Measurements from ENCODE around the gene TTC27.
"Not testable (repeated sequence)": the region's sequence is repeated elsewhere in the genome, so short reads cannot be mapped to it uniquely, and the experiment has no call there.

Gene TTC27

DNA sequence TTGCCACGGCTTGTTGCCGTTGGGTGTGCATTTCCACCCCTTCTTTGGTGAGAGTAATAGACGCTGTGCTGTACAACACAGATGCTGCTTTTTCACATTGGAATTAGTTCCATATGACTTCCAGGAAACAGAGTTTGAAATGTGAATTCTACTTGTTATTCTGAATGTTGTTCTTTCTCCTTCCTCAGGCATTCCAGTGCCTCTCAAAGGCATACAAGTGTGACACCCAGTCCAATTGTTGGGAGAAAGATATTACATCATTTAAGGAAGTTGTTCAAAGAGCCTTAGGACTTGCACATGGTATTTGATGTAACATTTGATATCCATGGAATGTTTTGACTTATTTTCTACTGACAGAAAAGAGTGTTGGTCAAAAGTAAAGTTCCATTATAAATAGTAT is 184.5 kb downstream of the TTC27 start:
- DNase-seq, result no peak

DNA sequence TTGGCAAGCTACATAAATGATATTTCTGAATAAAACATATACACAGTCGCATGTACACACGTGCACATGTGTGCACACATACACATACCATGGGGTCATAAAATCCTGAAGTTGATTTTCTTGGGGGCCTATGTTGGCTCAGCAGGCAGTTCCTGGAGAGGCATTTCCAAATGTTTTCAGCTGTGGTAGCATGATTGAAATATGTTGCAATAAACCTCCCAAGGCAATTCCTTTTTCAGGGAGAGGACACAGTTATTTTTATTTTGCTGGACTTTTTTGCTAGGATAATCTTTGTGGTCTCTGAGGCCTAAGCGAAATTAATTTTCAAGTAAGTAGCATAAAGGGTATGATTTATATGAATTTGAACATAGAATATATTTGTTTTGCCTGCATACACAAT is 192.2 kb downstream of the TTC27 start:
- no peak for DNase-seq

DNA sequence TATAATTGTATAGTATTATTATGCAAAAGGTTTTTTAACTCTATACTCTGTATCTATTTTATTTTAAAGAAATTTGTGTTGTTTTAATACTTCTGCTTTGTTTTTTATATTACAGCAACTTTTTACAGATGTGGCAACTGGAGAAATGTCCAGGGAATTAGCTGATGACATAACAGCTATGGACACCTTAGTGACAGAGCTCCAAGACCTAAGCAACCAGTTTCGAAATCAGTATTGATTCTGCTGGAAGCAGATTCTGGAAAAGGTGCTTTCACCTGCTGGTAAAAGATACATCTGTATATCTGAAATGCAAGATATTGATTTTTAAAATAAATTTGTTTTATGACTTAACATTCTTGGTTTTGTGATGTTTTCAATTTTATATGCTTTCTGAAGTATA is 192.9 kb downstream of the TTC27 start:
- DNase-seq, result no peak

GRCh38 chr2:32824070-32824809 is 196.4 kb downstream of the TTC27 start:
- DNase-seq, result no peak

DNA sequence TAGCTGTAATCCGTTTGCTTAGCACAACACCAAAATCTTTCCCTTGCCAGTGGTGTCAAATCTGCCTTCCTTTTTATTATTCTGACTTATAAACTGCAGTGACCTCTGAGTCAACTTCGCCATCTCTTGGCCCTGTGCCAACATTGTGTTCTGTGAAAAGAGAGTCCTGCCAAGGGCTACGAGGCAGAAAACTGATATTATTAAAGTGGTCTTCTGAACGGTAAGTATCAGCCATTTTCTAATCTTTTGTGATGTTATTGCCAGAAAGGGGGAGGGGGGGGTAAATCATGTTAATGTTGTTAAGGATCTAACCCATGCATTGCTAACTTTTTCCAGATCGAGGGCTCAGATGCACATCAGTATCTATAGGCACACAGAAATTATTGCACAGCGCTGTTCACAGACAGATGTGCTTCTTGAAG is 197.5 kb downstream of the TTC27 start:
- DNase-seq, result no peak

GRCh38 chr2:32830196-32830595 is 202.3 kb downstream of the TTC27 start:
- DNase-seq, result no peak

DNA sequence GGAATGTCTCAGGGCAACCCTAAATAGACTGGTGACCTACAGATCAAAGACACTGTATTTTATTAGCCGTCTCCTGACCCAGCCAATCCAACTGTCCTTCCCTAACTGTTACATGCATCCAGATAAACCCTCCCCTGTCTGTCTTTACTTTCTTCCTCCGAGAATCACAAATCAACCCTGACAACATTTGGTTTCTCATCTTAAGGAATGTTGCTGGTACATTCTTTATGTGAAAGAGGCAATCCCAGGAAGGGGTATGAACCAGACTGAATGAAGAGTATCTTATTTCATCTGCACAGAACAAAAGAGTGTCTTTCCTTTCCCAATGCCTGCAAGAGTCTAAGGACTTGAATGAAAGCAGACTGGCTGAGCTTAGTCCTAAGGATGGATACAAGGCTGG is 205.0 kb downstream of the TTC27 start:
- DNase-seq, result no peak

- DNase-seq, result no peak
Observed at GRCh38 chr2:32833709-32834108, 205.9 kb downstream of the TTC27 start.

DNA sequence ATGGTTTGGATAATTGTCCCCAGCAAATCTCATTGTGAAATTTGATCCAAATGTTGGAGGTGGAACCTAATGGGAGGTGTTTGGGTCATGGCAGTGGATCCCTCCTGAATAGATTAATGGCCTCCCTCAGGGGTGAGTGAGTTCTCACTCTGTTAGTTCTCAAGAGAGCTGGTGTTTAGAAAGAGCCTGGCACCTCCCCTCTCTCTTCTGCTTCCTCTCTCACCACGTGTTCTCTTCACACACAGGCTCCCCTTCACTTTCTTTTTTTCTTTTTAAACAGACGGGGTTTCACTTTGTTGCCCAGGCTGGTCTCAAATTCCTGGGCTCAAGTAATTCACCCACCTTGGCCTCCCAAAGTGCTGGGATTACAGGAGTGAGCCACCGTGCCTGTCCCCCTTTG is 207.3 kb downstream of the TTC27 start:
- DNase-seq, result no peak

DNA sequence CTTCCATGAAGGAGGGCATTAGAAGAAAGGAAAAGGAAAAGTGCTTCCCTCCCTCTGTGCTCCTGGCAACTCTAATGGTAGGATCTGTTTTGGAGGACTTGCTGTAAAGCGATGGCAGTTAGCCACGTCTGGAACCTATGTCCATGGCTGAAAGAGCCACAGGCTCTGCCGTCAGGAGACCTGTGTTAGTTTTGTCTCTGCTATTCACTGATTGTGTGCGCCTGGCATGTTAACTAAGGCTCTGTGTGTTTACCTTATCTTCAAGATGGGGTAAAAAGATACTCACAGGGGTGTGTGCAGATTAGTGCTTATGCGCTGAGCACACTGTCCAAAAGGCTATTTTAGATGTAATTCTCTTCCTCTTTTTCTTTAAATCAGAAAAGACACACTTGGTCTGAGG is 209.1 kb downstream of the TTC27 start:
- DNase-seq, result no peak

DNA sequence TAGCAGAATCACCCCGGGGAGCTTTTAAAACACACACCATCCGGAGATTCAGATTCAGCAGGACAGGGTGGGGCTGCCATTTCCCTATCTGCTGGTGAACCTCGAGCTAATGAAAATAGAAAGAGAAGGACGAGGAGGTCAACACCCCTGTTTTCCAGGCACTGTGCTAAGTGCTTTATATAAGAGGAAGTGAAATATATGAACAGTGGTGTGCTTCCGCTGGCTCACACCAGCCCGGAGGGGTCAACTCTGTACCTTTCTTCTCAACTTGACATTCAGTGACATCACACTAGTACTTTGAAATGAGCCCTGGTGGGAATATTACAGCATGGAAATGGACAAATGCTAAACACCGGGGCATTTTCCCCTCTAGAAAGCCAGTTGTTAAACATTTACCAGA is 210.6 kb downstream of the TTC27 start:
- no peak for DNase-seq

DNA sequence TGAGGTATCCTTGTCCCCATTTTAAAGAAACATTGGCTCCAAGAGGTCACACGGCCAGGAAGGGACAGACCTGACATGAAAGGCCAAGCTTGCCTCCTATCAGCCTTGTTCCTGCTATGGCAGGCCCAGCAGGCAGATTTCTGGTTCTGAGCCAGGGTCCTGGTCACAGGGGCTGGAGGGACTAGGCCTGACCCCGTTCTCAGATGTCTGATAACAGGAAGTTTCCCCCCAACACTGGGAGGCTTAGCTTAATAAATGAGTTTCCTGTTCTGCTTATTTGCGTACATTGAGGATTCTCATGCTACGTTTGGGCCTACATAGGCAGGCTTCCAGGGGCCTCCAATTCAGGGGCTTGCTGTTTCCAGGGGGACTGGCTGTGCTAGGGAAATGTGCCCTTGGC is 211.1 kb downstream of the TTC27 start:
- no peak for DNase-seq

- no peak for DNase-seq
Observed at GRCh38 chr2:32841931-32842898, 214.4 kb downstream of the TTC27 start.

GRCh38 chr2:32843699-32844098 is 215.8 kb downstream of the TTC27 start:
- DNase-seq, result no peak

DNA sequence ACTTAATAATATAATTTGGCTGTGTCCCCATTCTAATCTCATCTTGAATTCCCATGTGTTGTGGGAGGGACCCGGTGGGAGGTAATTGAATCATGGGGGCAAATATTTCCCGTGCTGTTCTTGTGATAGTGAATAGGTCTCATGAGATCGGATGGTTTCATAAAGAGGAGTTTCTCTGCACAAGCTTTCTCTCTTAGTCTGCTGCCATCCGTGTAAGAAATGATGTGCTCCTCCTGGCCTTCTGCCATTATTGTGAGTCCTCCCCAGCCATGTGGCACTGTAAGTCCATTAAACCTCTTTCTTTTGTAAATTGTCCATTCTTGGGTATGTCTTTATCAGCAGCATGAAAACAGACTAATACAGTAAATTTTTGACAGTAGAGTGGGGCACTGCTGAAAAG is 216.4 kb downstream of the TTC27 start:
- no peak for DNase-seq

DNA sequence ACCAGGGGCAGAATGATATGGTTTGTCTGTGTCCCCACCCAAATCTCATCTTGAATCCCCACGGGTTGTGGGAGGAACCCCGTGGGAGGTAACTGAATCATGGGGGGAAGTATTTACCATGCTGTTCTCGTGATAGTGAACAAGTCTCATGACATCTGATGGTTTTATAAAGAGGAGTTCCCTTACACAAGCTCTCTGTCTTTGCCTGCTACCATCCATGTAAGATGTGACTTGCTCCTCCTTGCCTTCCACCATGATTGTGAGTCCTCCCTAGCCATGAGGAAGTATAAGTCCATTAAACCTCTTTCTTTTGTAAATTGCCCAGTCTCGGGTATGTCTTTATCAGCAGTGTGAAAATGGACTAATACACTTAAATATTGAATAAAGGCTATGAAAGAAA is 218.4 kb downstream of the TTC27 start:
- DNase-seq, result not testable (repeated sequence)

- DNase-seq, result no peak
Observed at GRCh38 chr2:32847734-32848133, 219.9 kb downstream of the TTC27 start.

DNA sequence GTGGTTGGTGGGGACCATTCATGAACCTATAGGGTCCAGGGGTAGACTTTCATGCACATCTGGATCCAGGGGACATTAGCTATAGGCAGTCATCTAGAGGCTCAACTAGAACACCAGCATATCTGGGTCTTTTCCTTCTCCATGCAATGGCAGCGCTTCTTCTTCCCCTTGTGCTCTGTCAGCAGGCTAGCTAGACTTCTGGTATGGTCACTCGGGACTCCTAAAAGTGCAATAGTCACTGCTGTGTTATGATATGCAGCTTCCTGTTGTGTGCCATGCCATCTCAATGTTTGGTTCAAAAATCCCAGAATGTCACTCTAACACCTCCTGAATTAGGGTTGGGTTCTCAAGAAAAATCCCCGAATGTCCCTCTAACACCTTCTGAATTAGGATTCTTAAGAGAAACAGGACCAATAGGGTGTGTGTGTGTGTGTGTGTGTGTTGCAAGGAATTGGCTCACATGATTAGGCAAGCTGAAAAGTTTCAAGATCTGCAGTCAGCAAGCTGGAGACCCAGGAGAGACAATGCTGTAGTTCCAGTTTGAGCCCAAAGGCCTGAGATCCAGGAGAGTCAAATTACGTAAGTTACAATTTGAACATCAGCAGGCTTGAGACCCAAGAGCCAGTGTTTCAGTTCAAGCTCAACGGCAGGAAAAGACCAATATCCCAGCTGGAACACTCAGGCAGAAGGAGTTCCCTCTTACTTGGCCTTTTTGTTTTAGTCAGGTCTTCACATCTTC is 221.8 kb downstream of the TTC27 start:
- DNase-seq, result no peak

- DNase-seq, result no peak
Observed at GRCh38 chr2:32851777-32852439, 224.1 kb downstream of the TTC27 start.

DNA sequence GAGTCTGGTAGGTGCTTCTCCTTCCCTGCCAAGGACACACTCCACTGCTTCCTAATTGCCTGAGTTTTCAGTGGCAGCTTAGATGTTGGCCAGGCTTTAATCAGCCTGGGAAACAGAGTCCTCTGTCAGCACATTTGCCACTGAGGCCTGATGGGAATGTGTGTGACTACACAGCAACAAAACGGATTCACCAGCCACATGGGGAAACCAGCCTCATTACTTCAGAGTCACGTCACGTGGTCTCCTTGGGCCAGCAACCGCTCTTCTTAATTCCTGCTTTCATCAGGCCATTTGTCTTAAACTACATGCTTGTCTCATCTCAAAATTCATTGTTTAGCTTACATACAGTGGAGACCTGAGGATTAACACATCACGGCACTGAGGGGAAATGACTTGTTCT is 225.0 kb downstream of the TTC27 start:
- no peak for DNase-seq

DNA sequence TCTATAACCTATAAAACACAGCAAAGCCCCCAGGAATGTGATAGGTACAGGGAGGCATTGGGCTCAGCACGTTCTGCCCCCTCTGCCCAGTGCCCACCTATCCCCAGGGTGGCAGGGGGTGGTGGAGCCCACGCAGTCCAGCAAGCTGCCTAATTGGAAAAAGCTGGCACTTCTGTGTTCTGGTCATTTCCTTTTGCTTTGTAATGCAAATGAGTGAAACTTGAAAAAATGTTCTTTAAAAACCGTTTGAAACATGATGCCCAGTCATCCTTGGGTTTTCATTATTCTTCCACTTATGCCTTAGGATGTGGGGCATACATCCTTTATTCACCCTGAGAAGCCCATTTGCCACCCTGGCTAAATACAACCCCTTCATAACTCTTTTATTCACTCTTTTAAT is 229.0 kb downstream of the TTC27 start:
- no peak for DNase-seq

GRCh38 chr2:32858713-32859112 is 230.9 kb downstream of the TTC27 start:
- DNase-seq, result no peak

GRCh38 chr2:32860385-32860784 is 232.5 kb downstream of the TTC27 start:
- DNase-seq, result no peak
